ENCODE data around the gene PCNX2. TPM values are rescaled to one million over a fixed set of nuclear protein-coding genes. Genes with fewer than 3 reads are reported as not detected.

The PCNX2 gene
- total RNA-seq = 1 to 10 TPM; 8.1 to 9.0 TPM

DNA sequence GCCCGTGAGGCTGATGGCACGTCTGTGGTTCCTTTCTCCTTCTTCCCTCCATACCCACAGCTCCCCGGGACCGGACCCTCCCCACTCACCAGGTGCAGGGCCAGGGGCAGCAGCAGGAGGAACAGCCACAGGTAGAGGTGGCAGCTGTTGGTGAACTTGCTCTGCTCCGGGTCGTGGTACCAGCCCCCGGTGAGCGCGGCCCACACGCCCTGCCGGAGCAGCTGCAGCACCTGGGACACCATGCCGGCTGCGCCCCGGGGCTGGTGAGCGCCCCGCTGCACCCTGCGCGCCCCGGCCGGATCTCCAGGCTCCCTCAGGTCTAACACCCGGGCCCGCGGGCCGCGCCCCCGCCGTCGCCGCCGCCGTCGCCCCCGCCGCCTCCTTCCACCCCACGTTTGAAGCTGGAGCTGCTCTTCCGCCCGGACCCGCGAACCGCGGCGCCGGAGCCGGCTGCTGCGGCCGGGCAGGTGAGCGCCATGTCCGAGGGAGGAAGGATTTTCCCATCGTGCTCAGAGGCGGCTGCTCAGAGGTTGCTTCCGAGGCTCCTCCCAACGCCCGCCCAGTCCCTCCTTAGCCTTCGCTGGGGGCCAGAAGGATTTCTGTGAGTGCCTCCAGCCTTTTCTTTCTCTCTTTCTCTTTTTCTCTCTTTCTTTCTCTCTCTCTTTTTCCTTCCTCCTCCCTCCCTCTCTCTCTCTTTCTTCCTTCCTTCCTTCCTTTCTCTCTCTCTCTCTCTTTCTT, at the start of gene PCNX2:
TSS of gene PCNX2 (minus strand) at position 489 of the 738 bp plus-strand sequence. CDS start at position 242, 247 bp downstream.
- Histone ChIP-seq H3K27me3 (no peaks in the 10 kb centered on the region), H3K27ac (peak within 1 kb of the TSS in 1 of 2 donors; percentile 56), H3K4me1 (peaks cover 0 to 11% of the 10 kb centered on the region in 2 donors), H3K36me3 (no peaks in the 10 kb centered on the region), H3K9me3 (no peaks in the 10 kb centered on the region), H3K4me3 (peak within 1 kb of the TSS; percentile 45 to 66)
- TF ChIP-seq CTCF (IDR thresholded peaks at IDR 0.05) = no peak
- no peak for DNase-seq (ENCODE audit: low spot score)

- H3K27me3 ChIP-seq = no peaks in the 10 kb centered on the region
- no peak for TF ChIP-seq CTCF (IDR thresholded peaks at IDR 0.05)
- H3K27ac ChIP-seq = no peak overlapping the region
- no peaks in the 10 kb centered on the region for H3K36me3 ChIP-seq
- DNase-seq (ENCODE audit: low spot score) = no peak
- H3K4me3 ChIP-seq = no peak overlapping the region
- no peaks in the 10 kb centered on the region for H3K9me3 ChIP-seq
- no peaks in the 10 kb centered on the region for H3K4me1 ChIP-seq
Observed at GRCh38 chr1:233343262-233343661, 47.7 kb upstream of the PCNX2 start.

DNA sequence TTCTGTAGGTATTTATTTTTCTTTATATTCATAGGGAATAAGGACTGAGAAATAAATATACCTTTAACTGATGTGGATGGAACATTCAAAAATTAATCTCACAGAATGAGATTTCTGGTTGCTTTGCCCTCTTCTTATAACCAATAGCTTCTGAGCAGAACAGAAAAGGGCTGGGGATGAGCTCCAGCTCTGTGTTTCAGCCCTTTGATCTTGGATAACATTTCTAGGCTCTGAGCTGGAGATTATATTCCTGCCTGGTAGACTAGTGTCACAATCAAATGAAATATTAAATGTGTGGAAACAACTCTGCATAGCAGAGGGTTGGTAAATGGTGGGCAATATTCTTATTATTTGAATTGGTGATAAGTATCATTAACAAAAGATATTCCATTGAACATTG, 46.6 kb upstream of the PCNX2 start:
- H3K36me3 ChIP-seq = no peaks in the 10 kb centered on the region
- DNase-seq (ENCODE audit: low spot score) = no peak
- H3K27ac ChIP-seq = no peak overlapping the region
- H3K4me1 ChIP-seq = no peaks in the 10 kb centered on the region
- no peaks in the 10 kb centered on the region for H3K9me3 ChIP-seq
- H3K27me3 ChIP-seq = no peaks in the 10 kb centered on the region
- no peak for TF ChIP-seq CTCF (IDR thresholded peaks at IDR 0.05)
- no peak overlapping the region for H3K4me3 ChIP-seq

- DNase-seq (ENCODE audit: low spot score) = no peak
- TF ChIP-seq CTCF (IDR thresholded peaks at IDR 0.05) = no peak
- Histone ChIP-seq H3K4me3 (no peak overlapping the region), H3K36me3 (no peaks in the 10 kb centered on the region), H3K27ac (no peak overlapping the region), H3K27me3 (no peaks in the 10 kb centered on the region), H3K4me1 (no peaks in the 10 kb centered on the region), H3K9me3 (no peaks in the 10 kb centered on the region)
Observed at GRCh38 chr1:233340966-233341516, 45.5 kb upstream of the PCNX2 start.

- no peak for DNase-seq (ENCODE audit: low spot score)
- no peaks in the 10 kb centered on the region for H3K9me3 ChIP-seq
- H3K27me3 ChIP-seq = no peaks in the 10 kb centered on the region
- H3K27ac ChIP-seq = no peak overlapping the region
- no peaks in the 10 kb centered on the region for H3K36me3 ChIP-seq
- no peaks in the 10 kb centered on the region for H3K4me1 ChIP-seq
- no peak overlapping the region for H3K4me3 ChIP-seq
- TF ChIP-seq CTCF (IDR thresholded peaks at IDR 0.05) = no peak
Observed at GRCh38 chr1:233340031-233340555, 44.6 kb upstream of the PCNX2 start.

All from right atrium auricular region (tissue), 2 donors.